GM12874 (cell line): ENCODE results near the gene TROAP.

Source experiments
- TF ChIP-seq, protein P1 (sequence below): IDR thresholded peaks from 2 replicates; pipeline ENCODE4 v1.5.1; 2011; ENCODE audit warnings: low read depth, mild to moderate bottlenecking, control low read depth, low read length, moderate library complexity; ENCODE audit not compliant: insufficient read depth

Gene TROAP, protein sequence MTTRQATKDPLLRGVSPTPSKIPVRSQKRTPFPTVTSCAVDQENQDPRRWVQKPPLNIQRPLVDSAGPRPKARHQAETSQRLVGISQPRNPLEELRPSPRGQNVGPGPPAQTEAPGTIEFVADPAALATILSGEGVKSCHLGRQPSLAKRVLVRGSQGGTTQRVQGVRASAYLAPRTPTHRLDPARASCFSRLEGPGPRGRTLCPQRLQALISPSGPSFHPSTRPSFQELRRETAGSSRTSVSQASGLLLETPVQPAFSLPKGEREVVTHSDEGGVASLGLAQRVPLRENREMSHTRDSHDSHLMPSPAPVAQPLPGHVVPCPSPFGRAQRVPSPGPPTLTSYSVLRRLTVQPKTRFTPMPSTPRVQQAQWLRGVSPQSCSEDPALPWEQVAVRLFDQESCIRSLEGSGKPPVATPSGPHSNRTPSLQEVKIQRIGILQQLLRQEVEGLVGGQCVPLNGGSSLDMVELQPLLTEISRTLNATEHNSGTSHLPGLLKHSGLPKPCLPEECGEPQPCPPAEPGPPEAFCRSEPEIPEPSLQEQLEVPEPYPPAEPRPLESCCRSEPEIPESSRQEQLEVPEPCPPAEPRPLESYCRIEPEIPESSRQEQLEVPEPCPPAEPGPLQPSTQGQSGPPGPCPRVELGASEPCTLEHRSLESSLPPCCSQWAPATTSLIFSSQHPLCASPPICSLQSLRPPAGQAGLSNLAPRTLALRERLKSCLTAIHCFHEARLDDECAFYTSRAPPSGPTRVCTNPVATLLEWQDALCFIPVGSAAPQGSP

GRCh38 chr12:49322708-49323523 is at the start of gene TROAP:
Gene TROAP (plus strand): TSS chr12:49323255. CDS start chr12:49323609, 354 bp downstream.
- TF ChIP-seq, protein P1, sequence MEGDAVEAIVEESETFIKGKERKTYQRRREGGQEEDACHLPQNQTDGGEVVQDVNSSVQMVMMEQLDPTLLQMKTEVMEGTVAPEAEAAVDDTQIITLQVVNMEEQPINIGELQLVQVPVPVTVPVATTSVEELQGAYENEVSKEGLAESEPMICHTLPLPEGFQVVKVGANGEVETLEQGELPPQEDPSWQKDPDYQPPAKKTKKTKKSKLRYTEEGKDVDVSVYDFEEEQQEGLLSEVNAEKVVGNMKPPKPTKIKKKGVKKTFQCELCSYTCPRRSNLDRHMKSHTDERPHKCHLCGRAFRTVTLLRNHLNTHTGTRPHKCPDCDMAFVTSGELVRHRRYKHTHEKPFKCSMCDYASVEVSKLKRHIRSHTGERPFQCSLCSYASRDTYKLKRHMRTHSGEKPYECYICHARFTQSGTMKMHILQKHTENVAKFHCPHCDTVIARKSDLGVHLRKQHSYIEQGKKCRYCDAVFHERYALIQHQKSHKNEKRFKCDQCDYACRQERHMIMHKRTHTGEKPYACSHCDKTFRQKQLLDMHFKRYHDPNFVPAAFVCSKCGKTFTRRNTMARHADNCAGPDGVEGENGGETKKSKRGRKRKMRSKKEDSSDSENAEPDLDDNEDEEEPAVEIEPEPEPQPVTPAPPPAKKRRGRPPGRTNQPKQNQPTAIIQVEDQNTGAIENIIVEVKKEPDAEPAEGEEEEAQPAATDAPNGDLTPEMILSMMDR, result no peak

DNA sequence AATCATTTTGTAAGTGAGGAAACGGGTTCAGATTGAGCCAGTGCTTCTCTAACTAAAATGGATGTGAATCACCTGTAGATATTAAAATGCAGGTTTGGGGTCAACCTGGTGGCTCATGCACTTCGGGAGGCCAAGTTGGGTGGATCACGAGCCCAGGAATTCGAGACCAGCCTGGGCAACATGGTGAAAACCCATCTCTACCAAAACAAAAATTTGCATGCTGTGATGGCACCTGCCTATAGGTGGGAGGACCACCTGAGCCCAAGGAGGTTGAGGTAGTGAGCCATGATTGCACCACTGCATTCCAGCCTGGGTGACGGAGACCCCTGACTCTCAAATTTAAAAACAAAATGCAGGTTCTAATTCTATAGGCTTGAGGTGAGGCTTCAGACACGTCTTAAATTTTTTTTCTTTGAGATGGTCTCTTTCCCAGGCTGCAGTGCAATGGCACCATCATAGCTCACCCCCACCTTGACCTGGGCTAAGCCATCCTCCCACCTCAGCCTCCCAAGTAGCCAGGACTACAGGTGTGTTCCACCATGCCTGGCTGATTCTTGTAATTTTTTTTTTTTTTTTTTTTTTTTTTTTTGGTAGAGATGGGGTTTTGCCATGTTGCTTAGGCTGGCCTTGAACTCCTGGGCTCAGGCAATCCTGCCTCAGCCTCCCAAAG is 49.2 kb upstream of the TROAP start:
- TF ChIP-seq, protein P1, result no peak

GRCh38 chr12:49274396-49275069 is 48.5 kb upstream of the TROAP start:
- TF ChIP-seq, protein P1, result no peak

DNA sequence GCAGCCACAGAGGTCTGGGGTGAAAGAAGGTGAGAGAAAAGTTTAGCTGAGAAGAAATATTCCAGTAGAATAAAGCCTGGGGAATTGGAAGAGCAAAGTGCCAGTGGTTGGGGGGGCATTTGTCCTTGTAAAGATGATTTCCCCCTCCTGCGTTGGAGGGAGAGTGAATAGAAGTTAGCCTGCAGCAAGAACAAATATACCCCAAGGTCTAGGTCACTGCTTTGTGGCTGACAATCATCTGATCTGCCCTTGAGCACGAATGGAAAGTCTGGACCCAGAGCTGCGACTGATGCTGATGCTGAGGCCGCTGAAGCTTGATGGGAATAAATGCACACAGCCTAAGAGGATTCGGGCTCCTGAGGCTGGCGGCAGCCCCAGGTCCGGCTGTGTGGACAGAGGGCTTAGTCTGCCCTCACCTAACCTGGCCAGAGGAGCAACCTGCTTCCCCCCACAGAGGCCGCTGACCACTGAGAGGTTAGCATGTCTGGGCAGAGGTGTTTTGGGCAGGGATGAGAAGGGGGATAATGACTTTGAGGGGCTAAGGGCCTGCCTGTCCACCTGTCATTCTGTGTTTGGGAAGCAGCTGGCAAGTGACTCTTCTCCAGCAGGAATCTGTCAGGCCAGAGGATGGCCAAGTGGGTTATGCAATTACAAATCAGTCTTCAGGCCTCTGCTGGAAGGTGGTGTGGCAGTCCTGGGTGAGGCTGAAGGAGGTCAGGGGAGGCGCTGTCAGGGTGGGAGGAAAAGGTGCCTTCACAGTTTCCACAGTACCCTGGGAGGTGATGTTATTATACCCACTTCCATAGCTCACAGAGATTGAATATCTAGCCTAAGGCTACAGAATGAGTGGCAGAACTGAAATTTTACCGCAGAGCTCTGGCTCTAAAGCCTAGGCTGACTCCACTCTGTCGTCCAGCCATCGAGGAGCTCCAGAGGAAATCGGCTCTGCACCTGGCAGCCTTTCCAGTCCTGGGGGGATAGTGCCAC is 46.5 kb upstream of the TROAP start:
- TF ChIP-seq, protein P1, result no peak

DNA sequence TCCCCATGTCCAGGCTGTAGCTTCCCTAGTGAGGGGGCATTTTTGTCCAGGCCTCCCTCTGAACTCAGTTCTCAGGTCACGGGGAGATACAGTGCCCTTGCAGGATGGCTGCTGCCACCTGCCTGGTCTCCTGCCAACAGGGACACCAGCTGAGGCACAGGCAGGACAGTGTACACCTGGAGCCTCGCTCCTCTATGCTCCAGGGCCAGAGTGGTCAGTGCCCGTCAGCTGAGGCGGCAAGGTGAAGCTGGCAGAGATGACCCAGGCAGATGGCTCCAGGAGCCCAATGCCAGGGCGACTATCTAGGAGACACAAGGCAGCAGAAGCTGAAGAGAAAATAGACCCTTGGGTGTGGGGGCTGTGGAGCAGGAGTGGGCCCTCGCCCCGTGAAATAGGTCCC is 45.6 kb upstream of the TROAP start:
- TF ChIP-seq, protein P1, result no peak

DNA sequence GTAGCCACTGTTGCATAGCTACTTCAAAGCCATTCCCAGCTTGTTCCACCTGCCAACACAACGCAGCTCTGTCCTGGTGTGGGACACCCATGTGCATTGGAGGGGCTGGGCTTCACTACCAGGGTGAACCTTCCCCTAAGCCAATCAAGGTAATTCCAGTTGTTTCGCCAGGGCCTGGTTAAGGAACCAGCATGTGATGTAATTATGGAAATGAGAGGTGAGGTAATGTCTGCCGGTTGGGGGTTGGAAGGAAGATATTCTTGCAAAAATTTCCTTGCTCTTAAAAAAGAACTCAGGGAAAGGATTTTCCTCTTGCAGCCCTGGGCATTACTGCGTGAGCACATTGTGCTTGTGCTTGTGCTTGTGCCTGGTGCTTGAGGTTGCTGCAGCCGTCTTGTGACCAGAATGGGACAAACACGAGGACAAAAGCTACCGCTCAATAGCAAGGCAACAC is 43.3 kb upstream of the TROAP start:
- TF ChIP-seq, protein P1, result no peak
